ENCODE measurements around the gene TATDN2.

TATDN2 gene

GRCh38 chr3:10281951-10282350 is 33.7 kb downstream of the TATDN2 start:
- no peak for TF ChIP-seq CTCF (conservative IDR thresholded peaks at IDR 0.05)
- H3K27ac ChIP-seq = peak overlapping the region; percentile 99

- TF ChIP-seq CTCF (conservative IDR thresholded peaks at IDR 0.05) = no peak
- peak overlapping the region; percentile 99 for H3K27ac ChIP-seq
Observed at GRCh38 chr3:10283638-10284037, 35.4 kb downstream of the TATDN2 start.

GRCh38 chr3:10284496-10284895 is 36.2 kb downstream of the TATDN2 start:
- TF ChIP-seq CTCF (conservative IDR thresholded peaks at IDR 0.05) = no peak
- peak overlapping the region; percentile 99 for H3K27ac ChIP-seq

- TF ChIP-seq CTCF (conservative IDR thresholded peaks at IDR 0.05) = no peak
- H3K27ac ChIP-seq = peak overlapping the region; percentile 99
Observed at GRCh38 chr3:10285272-10286132, 37.2 kb downstream of the TATDN2 start.

- TF ChIP-seq CTCF (conservative IDR thresholded peaks at IDR 0.05) = no peak
- peak overlapping the region; percentile 99 for H3K27ac ChIP-seq
Observed at GRCh38 chr3:10286133-10286524, 37.9 kb downstream of the TATDN2 start.

GRCh38 chr3:10286596-10287295 is 38.5 kb downstream of the TATDN2 start:
- peak overlapping the region; percentile 99 for H3K27ac ChIP-seq
- peak; percentile 55 for TF ChIP-seq CTCF (conservative IDR thresholded peaks at IDR 0.05)

- no peak for TF ChIP-seq CTCF (conservative IDR thresholded peaks at IDR 0.05)
Observed at GRCh38 chr3:10287936-10288574, 39.8 kb downstream of the TATDN2 start.

More at GRCh38 chr3:10287936-10288574, 39.8 kb downstream of the TATDN2 start:
- H3K27ac ChIP-seq = peak overlapping the region; percentile 99
